GM21528 (cell line): Measurements from ENCODE around the gene CTDSPL2.
A peak's percentile ranks its signal among the peaks of the same experiment; 100 is the strongest.
"Not testable (repeated sequence)": the region's sequence is repeated elsewhere in the genome, so short reads cannot be mapped to it uniquely, and the experiment has no call there.

Experiments
- ATAC-seq: cut with Tn5 transposase; IDR thresholded peaks from one replicate; pipeline ENCODE4 v1.9.1; 2021; ENCODE audit warnings: mild to moderate bottlenecking, moderate library complexity; ENCODE audit not compliant: unreplicated experiment, low FRiP score

The CTDSPL2 gene

DNA sequence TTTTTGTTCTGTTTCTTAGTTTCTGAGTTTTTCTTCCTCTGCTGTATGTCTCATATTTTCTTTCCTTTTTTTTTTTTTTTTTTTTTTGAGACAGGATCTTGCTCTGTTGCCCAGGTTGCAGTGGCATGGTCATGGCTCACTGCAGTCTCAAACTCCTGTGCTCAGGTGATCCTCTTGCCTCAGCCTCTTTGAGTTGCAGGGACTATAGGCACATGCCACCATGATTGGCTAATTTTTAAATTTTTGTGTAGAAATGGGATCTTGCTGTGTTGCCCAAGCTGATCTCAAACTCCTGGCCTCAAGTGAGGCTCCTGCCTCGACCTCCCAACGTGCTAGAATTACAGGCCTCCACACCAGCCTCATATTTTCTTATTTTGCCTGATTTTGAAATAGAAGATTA, 51.9 kb downstream of the CTDSPL2 start:
- no peak for ATAC-seq

DNA sequence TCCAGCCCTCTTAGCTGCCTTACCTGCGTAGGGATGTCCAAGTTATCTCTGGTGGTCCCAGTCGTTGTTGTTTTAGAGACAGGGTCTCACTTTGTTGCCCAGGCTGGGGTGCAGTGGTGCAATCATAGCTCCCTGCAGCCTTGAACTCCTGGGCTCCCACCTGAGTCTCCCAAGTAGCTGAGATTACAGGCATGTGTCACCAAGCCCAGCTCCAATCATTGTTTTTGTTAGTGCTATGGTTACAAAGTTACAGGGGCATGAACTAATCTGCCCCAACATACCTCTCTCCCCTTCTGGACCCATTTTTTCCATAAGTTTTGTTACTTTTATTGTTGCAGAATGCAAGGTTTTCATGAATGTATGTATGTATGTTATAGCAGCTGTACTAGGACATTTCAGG, 54.7 kb downstream of the CTDSPL2 start:
- ATAC-seq, result no peak

DNA sequence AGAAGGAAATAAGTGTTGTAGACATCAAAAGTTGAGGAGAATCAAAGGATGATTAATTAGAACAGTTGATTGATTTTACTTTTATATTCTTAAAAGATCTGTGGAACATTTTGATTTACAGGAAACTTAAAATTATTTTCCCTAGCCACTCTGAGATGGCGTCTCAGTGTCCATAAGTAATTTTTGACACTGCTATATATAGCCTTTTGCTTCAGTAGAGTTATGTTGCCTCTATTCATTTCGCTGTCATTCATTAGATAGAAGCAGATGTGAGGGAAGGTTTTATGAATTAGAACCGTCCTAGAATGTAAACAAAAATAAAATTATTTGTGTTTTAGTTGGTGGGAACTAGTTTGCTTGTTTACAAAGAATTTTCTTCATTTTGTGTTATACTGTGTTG, 58.5 kb downstream of the CTDSPL2 start:
- ATAC-seq, result no peak

DNA sequence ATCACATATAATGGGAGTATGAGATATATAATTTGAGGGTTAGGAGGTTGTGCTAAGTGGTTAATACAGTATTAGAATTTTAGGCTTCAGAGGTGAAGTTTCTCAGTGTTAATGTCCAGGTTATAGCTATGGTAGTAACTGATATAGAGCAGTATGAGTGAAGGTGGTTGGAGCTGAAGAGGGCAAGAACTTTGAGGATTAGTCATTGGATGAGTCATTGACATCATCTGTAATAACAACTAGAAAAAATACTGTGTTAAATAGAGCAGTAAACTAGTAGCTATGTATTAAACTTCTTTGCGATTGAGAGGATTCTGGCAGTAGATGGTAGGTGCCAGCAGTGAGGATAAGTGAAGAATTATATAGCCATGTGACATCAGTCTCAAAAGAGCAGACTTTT, 62.0 kb downstream of the CTDSPL2 start:
- ATAC-seq, result no peak

DNA sequence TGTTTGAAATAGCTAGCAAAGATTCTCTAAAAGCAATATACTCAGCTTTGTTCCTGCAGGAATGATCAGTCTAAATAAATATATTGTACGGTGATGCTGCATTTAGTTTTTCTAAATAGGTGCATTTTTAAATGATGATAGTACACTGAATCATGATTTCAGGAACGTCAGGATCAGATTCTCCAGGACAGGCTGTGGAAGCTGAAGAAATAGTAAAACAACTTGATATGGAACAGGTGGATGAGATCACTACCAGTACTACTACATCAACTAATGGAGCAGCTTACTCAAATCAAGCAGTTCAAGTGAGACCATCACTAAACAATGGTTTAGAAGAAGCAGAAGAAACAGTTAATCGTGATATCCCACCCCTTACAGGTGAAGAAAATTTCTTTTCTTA, 63.2 kb downstream of the CTDSPL2 start:
- no peak for ATAC-seq

DNA sequence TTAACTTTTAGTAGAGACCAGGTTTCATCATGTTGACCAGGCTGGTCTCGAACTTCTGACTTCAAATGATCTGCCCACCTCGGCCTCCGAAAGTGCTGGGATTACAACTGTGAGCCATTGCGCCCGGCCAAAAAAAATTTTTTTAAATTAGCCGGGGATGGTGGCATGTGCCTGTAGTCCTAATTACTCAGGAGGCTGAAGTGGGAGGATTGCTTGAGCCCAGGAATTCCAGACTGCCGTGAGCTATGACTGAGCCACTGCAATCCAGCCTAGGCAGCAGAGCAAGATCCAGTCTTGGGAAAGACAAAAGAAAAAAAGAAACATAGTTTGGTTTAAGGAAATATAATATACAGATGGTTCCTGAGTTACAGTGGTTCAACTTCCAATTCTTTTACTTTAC, 64.6 kb downstream of the CTDSPL2 start:
- ATAC-seq, result no peak

DNA sequence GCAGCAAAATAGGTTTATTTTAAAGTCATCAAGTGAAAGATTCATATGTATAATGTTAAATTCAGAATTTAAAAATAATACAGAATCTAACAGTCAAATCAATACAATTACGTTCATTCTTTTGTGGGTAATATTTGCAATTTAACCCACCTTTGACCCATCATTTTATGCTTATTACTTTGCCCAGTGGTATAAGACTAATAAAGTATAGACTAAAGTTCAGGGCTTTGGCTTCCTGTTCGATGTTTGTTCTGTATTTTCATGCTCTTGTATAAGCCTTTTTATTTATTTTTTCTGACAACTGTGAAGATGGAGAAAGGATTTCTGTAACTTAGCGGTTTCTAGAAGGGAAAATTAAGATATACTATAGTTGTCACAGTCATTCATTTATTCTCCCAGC, 65.2 kb downstream of the CTDSPL2 start:
- no peak for ATAC-seq

DNA sequence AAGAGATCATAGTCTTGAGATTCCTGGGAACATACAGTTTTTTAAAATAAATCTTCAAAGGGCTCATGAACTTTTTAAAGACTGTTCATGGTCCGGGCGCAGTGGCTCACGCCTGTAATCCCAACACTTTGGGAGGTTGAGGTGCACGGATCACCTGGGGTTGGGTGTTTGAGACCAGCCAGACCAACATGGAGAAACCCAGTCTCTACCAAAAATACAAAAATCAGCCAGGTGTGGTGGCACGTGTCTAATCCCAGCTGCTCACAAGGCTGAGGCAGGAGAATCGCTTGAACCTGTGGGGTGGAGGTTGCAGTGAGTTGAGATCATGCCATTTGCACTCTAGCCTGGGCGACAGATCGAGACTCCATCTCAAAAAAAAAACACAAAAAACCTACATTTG, 68.1 kb downstream of the CTDSPL2 start:
- no peak for ATAC-seq

DNA sequence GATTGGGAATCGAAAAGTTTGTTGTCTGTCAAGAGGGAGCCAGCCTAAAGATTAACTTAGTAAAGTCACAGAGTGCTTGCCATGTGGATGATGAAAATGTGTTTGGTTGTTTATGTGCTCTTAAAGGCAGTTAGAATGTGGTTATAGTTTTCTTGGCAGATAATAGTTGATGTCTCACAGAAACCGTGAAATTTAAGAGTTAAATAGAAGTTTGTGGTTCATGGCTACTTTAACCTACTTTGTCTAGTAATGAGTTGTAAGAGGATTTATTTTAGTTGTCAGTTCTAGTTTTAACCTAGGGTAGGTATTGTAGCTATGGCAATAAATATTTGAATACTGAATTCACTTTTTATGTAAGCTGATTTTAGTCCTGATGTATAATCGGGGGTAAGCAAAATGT, 73.1 kb downstream of the CTDSPL2 start:
- no peak for ATAC-seq

DNA sequence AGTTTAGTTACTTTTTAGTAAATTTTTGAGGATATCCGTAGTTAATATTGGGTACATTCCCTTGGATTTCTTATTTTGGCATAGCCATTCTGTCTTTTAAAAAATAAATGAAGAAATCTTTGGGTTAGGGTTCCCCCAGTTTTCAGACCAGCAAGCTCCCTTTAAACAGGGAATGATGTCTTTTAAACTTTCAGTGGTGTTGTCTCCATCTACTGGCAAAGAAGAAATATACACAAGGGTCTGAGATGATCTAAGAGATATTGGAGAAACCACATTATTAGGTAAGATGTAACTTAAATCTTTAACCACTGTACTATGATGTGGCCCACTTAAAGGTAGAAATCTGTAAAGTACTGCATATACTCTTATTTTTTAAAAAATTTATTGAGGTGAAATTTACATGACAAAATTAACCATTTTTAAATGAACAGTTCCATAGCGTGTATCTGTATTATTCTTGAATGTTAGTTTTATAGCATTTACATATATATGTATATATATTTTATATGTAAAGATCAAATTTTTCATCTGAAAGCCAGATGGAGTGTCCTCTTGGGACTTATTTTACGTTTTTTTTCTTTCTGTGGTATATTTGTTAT, 74.4 kb downstream of the CTDSPL2 start:
- no peak for ATAC-seq

DNA sequence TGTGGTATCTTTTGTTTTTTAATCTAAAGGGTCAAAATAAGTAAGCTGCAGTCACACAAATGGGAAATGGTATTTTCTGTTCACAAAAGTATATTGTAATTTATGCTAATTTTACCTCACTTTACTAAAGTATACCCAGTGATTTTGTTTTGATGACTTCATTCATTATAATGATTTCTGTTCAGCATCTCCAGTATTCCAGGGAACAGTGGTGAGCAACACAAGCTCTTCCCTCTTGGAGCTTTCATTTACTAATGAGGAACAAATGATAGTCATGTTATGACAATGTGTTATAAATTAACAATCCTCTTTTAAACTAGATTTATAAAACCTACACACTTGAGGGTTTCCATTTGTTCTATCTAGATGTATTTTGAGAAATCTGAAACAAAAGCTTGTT, 89.0 kb downstream of the CTDSPL2 start:
- no peak for ATAC-seq

DNA sequence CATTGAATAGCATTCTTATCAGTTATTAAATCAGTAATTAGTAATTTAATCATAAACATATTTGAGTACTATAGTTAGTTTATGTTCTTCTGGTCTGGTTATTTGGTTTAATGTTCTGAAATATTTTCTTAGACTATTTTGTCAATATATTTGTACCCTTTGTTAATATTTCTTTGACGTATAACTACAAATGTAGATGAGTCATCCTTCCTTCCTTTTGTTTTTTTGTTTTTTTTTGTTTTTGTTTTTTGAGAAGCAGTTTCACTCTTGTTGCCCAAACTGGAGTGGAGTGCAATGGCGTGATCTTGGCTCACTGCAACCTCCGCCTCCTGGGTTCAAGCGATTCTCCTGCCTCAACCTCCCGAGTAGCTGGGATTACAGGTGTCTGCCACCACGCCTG, 92.1 kb downstream of the CTDSPL2 start:
- no peak for ATAC-seq

DNA sequence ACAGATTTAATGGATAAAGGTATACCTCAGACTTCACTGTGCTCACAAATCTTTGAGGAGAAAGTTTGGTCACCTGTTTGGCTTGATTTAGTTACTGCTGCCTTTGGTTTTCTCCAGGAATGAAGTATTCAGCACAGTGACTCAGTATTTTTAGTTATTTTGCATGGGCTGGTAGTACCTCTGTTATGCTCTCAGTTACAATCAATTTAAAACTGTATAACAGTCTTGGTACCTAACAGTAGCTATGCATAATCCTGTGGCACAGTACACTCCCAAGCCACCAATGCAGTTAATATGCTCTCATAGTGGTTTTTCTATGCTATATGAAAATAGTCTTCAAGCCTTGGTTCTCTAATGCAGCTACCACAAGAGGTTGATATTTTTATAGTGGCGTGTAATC, 97.6 kb downstream of the CTDSPL2 start:
- no peak for ATAC-seq

DNA sequence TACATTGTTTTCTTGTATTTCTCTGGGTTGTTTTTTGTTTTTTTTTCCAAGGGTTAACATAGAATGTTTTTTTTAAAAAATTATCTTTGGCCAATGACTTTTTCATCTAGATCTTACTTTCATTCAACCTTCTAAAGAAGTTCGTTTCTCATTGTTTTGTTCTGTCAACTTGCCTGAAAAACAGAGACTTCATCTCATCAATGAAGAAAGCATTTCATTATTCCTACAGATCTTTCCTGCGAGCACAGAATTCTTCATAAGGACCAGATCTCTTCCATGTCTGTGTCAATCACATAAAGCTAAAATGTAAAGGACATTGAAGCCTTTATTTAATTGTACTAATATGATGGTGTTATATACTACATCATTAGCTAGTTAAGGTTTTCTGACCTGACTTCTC, 99.8 kb downstream of the CTDSPL2 start:
- ATAC-seq, result no peak

DNA sequence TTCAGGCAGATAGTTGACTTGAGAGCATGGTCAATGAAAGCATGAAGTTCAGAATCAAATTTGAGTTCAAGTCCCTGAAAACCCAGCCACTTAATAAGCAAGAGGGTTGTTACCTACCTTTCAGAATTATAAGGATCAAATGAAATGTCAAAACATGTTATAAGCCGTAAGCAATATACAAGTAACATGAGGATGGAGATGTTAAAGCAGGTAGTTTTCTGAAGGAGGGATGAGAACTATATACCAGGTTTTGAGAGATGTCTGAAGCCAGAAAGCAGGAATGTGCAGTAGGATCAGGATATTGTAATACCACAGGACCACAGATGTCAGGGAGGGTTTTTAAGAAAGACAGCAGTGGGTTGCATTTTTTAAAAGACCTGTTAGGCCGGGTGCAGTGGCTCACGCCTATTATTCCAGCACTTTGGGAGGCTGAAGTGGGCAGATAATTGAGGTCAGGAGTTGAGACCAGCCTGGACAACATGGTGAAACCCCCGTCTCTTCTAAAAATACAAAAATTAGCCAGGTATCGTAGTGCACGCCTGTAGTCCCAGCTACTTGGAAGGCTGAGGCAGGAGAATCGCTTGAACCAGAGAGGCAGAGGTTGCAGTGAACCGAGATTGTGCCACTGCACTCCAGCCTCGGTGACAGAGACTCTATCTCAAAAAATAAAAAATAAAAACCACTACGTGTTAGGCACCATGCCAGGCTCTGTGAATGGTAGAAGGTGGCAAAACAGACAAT, 102.6 kb downstream of the CTDSPL2 start:
- ATAC-seq, result no peak

DNA sequence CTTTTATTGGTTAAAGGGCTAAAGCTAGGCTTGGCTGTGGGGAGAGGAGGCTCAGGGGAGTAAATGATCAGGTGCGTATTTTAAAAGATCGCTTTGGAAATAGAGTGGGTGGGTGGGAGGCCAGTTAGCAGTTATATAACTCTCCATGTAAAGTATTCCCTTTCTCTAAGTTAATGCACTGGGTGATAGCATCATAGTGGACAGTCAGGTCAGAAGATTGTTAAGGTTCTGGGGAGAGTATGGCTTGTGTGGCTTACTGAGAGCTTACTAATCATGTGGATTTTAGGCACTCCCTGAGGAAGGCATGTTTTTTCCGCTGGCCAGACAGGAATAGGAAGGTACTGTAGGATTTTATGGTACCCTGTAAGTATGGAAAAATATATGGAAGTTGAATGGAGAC, 103.2 kb downstream of the CTDSPL2 start:
- ATAC-seq, result no peak

DNA sequence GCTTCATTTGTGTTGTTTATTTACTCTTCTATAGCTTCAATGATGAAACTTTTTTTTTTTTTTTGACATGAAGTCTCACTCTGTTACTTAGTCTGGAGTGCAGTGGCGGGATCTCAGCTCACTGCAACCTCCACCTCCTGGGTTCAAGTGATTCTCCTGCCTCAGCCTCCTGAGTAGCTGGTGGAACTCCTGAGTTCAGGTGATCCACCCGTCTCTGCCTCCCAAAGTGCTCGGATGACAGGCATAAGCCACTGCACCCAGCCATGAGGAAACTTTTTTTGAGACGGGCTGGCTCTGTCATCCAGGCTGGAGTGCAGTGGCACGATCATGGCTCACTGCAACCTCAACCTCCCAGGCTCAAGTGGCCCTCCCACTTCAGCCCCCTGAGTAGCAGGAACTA, 104.8 kb downstream of the CTDSPL2 start:
- not testable (repeated sequence) for ATAC-seq

DNA sequence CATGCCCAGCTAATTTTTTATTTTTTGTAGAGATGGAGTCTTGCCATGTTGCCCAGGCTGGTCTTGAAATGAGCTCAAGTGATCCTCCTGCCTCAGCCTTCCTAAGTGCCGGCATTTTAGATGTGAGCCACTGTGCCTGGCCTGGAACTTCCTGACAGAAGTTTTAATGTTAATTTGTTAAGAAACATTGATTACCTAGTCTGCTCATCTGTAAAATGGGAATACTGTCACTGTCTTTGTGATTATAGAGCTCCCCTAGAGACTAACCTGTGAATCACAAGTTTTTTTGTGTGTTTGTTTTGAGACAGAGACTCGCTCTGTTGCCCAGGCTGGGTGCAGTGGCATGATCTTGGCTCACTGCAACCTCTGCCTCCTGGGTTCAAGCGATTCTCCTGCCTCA, 105.3 kb downstream of the CTDSPL2 start:
- ATAC-seq, result no peak

DNA sequence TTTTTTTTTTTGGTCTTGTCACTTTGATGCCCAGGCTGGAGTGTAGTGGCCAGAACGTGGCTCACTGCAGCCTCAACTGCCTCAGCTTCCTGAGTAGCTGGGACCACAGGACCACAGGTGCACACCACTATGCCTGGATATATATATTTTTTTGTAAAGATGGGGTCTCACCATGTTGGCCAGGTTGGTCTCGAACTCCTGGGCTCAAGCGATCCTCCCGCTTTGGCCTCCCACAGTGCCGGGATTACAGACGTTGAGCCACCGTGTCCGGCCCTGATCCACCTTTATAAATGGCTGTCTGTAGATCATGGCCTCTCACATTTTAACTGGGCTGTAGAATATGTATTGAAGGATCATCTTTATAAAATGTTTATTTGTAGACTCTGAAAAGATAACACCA, 107.7 kb downstream of the CTDSPL2 start:
- ATAC-seq, result no peak

DNA sequence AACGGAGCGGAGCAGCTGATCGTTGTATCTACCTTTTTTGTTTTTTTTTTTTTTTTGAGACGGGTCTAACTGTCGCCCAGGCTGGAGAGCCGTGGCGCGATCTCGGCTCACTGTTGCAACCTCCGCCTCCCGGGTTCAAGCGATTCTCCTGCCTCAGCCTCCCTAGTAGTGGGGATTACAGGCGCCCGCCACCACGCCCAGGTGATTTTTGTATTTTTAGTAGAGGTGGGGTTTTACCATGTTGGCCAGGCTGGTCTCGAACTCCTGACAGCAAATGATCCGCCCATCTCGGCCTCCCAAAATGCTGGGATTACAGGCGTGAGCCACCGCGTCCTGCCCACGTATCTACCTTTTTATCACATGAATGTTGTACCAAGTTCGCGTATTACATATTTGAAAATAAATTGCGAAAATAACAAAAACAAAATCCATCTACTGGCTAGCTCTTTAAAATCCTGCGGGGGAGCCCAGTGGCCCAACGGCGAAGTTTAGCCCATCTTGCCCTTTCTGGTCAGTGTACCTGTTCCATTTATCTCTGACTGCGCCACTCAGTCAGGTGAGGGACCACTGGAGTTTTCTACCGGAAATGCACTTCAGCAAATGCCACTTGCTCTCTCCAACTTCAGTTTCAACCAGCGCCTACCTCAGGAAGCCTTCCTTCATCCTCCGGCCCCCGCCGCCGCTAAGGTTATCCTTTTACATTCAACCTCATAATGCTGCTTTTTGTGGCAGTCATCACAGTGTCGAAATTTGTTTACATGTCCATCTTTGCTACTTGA, 108.3 kb downstream of the CTDSPL2 start:
- no peak for ATAC-seq

DNA sequence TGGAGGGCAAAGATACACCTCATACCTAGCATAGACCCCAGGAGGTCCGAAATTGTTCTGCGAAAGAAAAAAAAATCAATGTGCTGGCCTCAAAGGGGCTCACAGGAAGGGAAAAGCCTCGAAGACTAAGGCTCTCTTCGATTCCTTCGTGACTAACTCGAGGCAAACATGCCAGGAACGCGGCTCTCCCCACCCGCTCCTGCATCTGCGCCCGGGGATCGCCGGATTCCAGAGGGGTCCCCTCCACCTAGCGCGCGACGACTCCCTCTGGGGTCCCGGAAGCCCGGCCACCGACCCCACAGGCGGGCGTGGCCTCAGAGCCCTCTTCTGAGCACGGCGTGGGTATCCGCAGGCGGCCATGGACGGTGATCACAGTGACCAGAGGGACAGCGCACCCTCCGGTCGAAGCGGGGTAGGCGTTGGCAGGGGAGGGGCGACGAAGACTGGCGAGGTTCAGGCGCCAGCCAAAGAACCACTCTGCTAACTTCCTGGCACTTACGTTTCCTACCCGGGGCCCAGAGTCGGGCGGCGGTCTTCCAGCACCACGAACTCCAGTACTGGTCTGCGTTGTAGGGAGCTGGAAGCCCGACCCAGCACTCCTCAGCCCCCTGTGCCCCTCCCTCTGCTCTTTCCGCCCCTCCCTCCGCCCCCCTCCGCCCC, 109.0 kb downstream of the CTDSPL2 start:
- ATAC-seq, result peak; percentile 53
